K562 (cell line): Measurements from ENCODE around the gene TAC3. TPM values are rescaled to one million over a fixed set of nuclear protein-coding genes. Genes with fewer than 3 reads are reported as not detected.
A peak's percentile ranks its signal among the peaks of the same experiment; 100 is the strongest.

Experiments
- ATAC-seq: fragments of 200-7000 bp; cut with Tn5 transposase; 3 replicates; pipeline ENCODE4 v1.9.1; 2020; ENCODE audit warnings: moderate library complexity
- BruUV-seq: library from RNA; stranded (reverse); fragments of 400-500 nt; replicated peaks from 2 replicates; lab custom pipeline; 2021; lab: Mats Ljungman, UMichigan
- CTCF ChIA-PET: fragments of 300-600 bp; formaldehyde crosslinking; extraction: SDS; loops from one replicate; lab custom pipeline; 2021; ENCODE audit warnings: low intra/inter-chr PET ratio; lab: Yijun Ruan, JAX
- POLR2A ChIA-PET: fragments of 300-600, 350-650 bp; sonication (Branson Sonifier 250); formaldehyde crosslinking; extraction: SDS; loops from one replicate; lab custom pipeline; 2021; ENCODE audit warnings: antibody characterized with exemption, inconsistent platforms; lab: Yijun Ruan, JAX
- DNase-seq, 4 experiments: peaks; one replicate each; pipeline versions ENCODE4 v3.0.0 to v3.0.0-alpha.2; 2011 to 2018; ENCODE audit warnings: low spot score in 3 of 4, mixed read lengths in 3 of 4; ENCODE audit errors: extremely low read depth in 1 of 4
- FAIRE-seq: peaks from 2 replicates; lab custom pipeline; 2011; peaks lifted over from hg19 to GRCh38; lab: Jason Lieb, UNC
- H2AFZ ChIP-seq: 2 replicates; pipeline ENCODE4 v1.6.0; 2011; ENCODE audit warnings: low read depth, low read length, control low read depth, inconsistent platforms
- H3K27ac ChIP-seq: fragments of 200-600 bp; 3 replicates; pipeline ENCODE4 v1.8.0; 2011; ENCODE audit warnings: low read depth, mild to moderate bottlenecking, control low read depth, inconsistent platforms, low read length, moderate library complexity, mixed read lengths; ENCODE audit errors: extremely low read depth
- H3K27me3 ChIP-seq, 2 experiments: fragments of 300-600 bp in 1 of 2; 2 replicates in 1 of 2; 3 replicates in 1 of 2; pipeline versions ENCODE4 v1.6.0 to v1.8.0; 2011; ENCODE audit warnings: inconsistent platforms in 2 of 2, low read length in 2 of 2, mild to moderate bottlenecking in 1 of 2, mixed read lengths in 1 of 2, moderate library complexity in 1 of 2; ENCODE audit not compliant: control insufficient read depth in 2 of 2, insufficient read depth in 2 of 2
- H3K36me3 ChIP-seq: fragments of 300-600 bp; 3 replicates; pipeline ENCODE4 v1.8.0; 2011; ENCODE audit warnings: mild to moderate bottlenecking, low read length, inconsistent platforms; ENCODE audit not compliant: control insufficient read depth, insufficient read depth
- H3K4me1 ChIP-seq, 2 experiments: fragments of 200-600 bp in 1 of 2; replicated peaks in 1 of 2; 2 replicates in 1 of 2; 3 replicates in 1 of 2; pipeline versions ENCODE4 v1.5.1 to v1.8.0; 2011; ENCODE audit warnings: inconsistent platforms in 2 of 2, low read length in 2 of 2, mild to moderate bottlenecking in 1 of 2, mixed read lengths in 1 of 2, moderate library complexity in 1 of 2; ENCODE audit not compliant: control insufficient read depth in 2 of 2, insufficient read depth in 2 of 2
- H3K4me2 ChIP-seq: 2 replicates; pipeline ENCODE4 v1.6.1; 2011; ENCODE audit warnings: low read length, control low read depth, inconsistent platforms, mixed read lengths; ENCODE audit not compliant: insufficient read depth
- H3K4me3 ChIP-seq: fragments of 200-600 bp; sonication (generic), shearing (Covaris generic); 2 replicates; pipeline ENCODE4 v1.5.1; 2016; ENCODE audit warnings: control low read depth, inconsistent platforms
- H3K79me2 ChIP-seq: fragments of 200-600 bp; 3 replicates; pipeline ENCODE4 v1.8.0; 2011; ENCODE audit warnings: low read length, inconsistent platforms; ENCODE audit not compliant: control insufficient read depth, insufficient read depth
- H3K9ac ChIP-seq, 2 experiments: 2 replicates each; pipeline versions ENCODE4 v1.6.0 to v1.6.1; 2011; ENCODE audit warnings: low read depth in 2 of 2, low read length in 2 of 2, control low read depth in 1 of 2, inconsistent platforms in 1 of 2, mild to moderate bottlenecking in 1 of 2, mixed read lengths in 1 of 2; ENCODE audit not compliant: insufficient read depth in 1 of 2
- H3K9me1 ChIP-seq: one replicate; pipeline ENCODE4 v1.6.0; 2011; ENCODE audit warnings: inconsistent platforms, mild to moderate bottlenecking, low read length, moderate library complexity; ENCODE audit not compliant: control insufficient read depth, insufficient read depth
- H3K9me3 ChIP-seq: replicated peaks from 2 replicates; pipeline ENCODE4 v1.5.1; 2011; ENCODE audit warnings: low read depth, low read length, inconsistent platforms; ENCODE audit not compliant: control insufficient read depth, insufficient read depth
- H4K20me1 ChIP-seq: replicated peaks from 2 replicates; pipeline ENCODE4 v1.6.1; 2011; ENCODE audit warnings: low read length, inconsistent platforms, mixed read lengths; ENCODE audit not compliant: control insufficient read depth, insufficient read depth
- BRD4 ChIP-seq: fragments of 200-600 bp; sonication (generic); IDR thresholded peaks from 2 replicates; pipeline ENCODE4 v1.6.1; 2017; ENCODE audit warnings: inconsistent platforms
- CTCF ChIP-seq, 3 experiments: IDR thresholded peaks in 2 of 3; conservative IDR thresholded peaks in 1 of 3; 2 replicates each; pipeline ENCODE4 v1.5.1; 2011 to 2012; ENCODE audit warnings: low read length in 3 of 3, mild to moderate bottlenecking in 3 of 3, control low read depth in 2 of 3, improper control_type of control experiment in 1 of 3, inconsistent platforms in 1 of 3, low read depth in 1 of 3, mixed read lengths in 1 of 3, moderate library complexity in 1 of 3; ENCODE audit not compliant: insufficient read depth in 2 of 3
- DEAF1 ChIP-seq: fragments of 450-650 bp; formaldehyde crosslinking; IDR thresholded peaks from 2 replicates; pipeline ENCODE4 v1.4.0; 2020; ENCODE audit warnings: mild to moderate bottlenecking, moderate library complexity
- NR2C2 ChIP-seq, 2 experiments: fragments of 200-800 bp in 1 of 2; sonication (Bioruptor generic) in 1 of 2; sonication (generic) in 1 of 2; formaldehyde crosslinking in 1 of 2; IDR thresholded peaks; 2 replicates each; pipeline versions ENCODE4 v1.6.1 to v1.8.0; 2016 to 2022; ENCODE audit warnings: mild to moderate bottlenecking in 1 of 2, missing compliant biosample characterization in 1 of 2, missing genetic modification characterization in 1 of 2, missing genetic modification reagents in 1 of 2
- SMC3 ChIP-seq: conservative IDR thresholded peaks from 2 replicates; pipeline ENCODE4 v1.6.1; 2011; ENCODE audit warnings: low read depth, low read length, improper control_type of control experiment; ENCODE audit not compliant: insufficient read depth
- ZNF24 ChIP-seq: fragments of 450-650 bp; IDR thresholded peaks from 2 replicates; pipeline ENCODE4 v1.6.1; 2016
- ZNF384 ChIP-seq: IDR thresholded peaks from 2 replicates; pipeline ENCODE4 v1.6.1; 2012; ENCODE audit warnings: low read depth, low read length, improper control_type of control experiment
- ZNF589 ChIP-seq: fragments of 200-800 bp; sonication (Bioruptor generic); IDR thresholded peaks from 2 replicates; pipeline ENCODE4 v1.6.1; 2016; ENCODE audit warnings: low read depth, missing genetic modification characterization, missing compliant biosample characterization
- WGBS: fragments of 100-300 bp; shearing (Covaris generic); methylation state at CpG from one replicate; pipeline ENCODE4 v1.1.6; 2016; ENCODE audit warnings: low coverage, mixed read lengths; ENCODE audit not compliant: insufficient coverage; ENCODE audit errors: missing lambda C conversion rate; 5-methylcytosine and 5-hydroxymethylcytosine counted together
- in situ Hi-C: fragments of 300-500 bp; cut with MboI; formaldehyde crosslinking; loops from 4 replicates; pipeline ENCODE4 v1.15.0; 2018; ENCODE audit warnings: inconsistent platforms, mixed read lengths
- intact Hi-C: fragments of 100-400 bp; cut with micrococcal nuclease; formaldehyde crosslinking; loops from 2 replicates; pipeline ENCODE4 v1.14.2; 2022
- polyA plus RNA-seq, 8 experiments: library from polyadenylated mRNA; depleted of rRNA in 4 of 8; stranded (reverse) in 5 of 8; unstranded in 3 of 8; fragments of >200 nt; fragmentation: Nextera tagmentation in 2 of 8; fragmentation: Illumina TruSeq in 1 of 8; extraction: Ambion mirVana in 2 of 8; extraction: Trizol in 1 of 8; gene quantifications; 2 replicates each; pipeline versions ENCODE4 v1.2.1 to v1.2.3, GENCODE V29; 2011 to 2014; ENCODE audit warnings: inconsistent platforms in 1 of 8, missing spikeins in 1 of 8
- total RNA-seq, 7 experiments: library from RNA; depleted of rRNA in 6 of 7; stranded (reverse); fragments of >200 nt in 6 of 7; fragmentation: Illumina TruSeq in 2 of 7; extraction: Trizol in 2 of 7; gene quantifications; 2 replicates each; pipeline versions ENCODE4 v1.2.1 to v1.2.3, GENCODE V29; 2011 to 2021; ENCODE audit warnings: low replicate concordance in 1 of 7

TAC3 gene
- total and polyA plus RNA-seq, 9 of the 15 experiments (the other 6 are each of a cell fraction or from before 2014, with no cell fraction given), result 0.29 to 2.8 (median 1.4) TPM

- TF ChIP-seq ZNF589 (CRISPR knock-in tag) (0 out of 2 replicates have a peak, but pooled peaks have one; percentile 0), ZNF384 (peak; percentile 49; the same call in 1 of the 2 replicates), DEAF1 (peak; percentile 72), SMC3 (peak; percentile 72), NR2C2 (CRISPR knock-in tag; IDR thresholded peaks at IDR 0.05) (no peak), NR2C2 (tag; IDR thresholded peaks at IDR 0.05) (no peak)
- TF ChIP-seq, all 486 proteins: peak for 10
These were observed 8.2 kb downstream of the TAC3 start (continued) for GRCh38 chr12:57008178-57008577.

- in situ Hi-C loops, result loop anchor here (5.0 kb wide), 1 partner anchor 105 kb away; the partner anchor contains the start of gene STAT6
- no TSS peak for BruUV-seq
- no peaks in the 10 kb centered on the region for H3K27me3 ChIP-seq
- H4K20me1 ChIP-seq, result no peaks in the 10 kb centered on the region; the same call in 1 of the 2 replicates
- no peaks in the 10 kb centered on the region for H3K9me3 ChIP-seq
- peaks cover 31% of the 10 kb centered on the region for H3K36me3 ChIP-seq
- peak overlapping the region; percentile 3 to 35; a peak in 3 of 4 replicates for H3K9ac ChIP-seq
- ChIA-PET CTCF (interaction anchor here (0.5 to 5.1 kb wide), 10 partner anchors 12 to 257 kb away, joined by 3 to 63 read pairs (median 4); partner anchors contain the start of gene STAT6), POLR2A (no interaction called here)
- DNase-seq (no peak), ATAC-seq (no peak), FAIRE-seq (no peak)
- intact Hi-C loops, result loop anchor here (2.0 to 10.0 kb wide), 2 partner anchors 18 to 372 kb away; partner anchors contain the start of gene BAZ2A
- peaks cover 3% of the 10 kb centered on the region for H3K9me1 ChIP-seq
- no peak overlapping the region for H3K4me3 ChIP-seq
- 50% methylated on average over 10 of the region's 10 CpGs for WGBS
- peak overlapping the region; percentile 39; the same call in 1 of the 2 replicates for H3K4me2 ChIP-seq
- H3K4me1 ChIP-seq, result peaks cover 11 to 34% of the 10 kb centered on the region in 2 experiments; a peak in 4 of 5 replicates
- H2AFZ ChIP-seq, result peak overlapping the region; percentile 84
- peaks cover 27% of the 10 kb centered on the region for H3K79me2 ChIP-seq
- H3K27ac ChIP-seq, result peak overlapping the region; percentile 15; the same call in 2 of the 3 replicates
- TF ChIP-seq DEAF1 (no peak), CTCF (IDR thresholded peaks at IDR 0.05 in 2 of 3, conservative IDR thresholded peaks at IDR 0.05 in 1 of 3; ENCODE audit: insufficient read depth in 2 of 3, low read depth in 1 of 3, low read length in 3 of 3) (0 out of 6 replicates have a peak, but pooled peaks of 2 of the 3 experiments have one; percentile 7 to 14), ZNF24 (peak; percentile 22; the same call in 1 of the 2 replicates), BRD4 (no peak)
These were observed 9.4 kb downstream of the TAC3 start for GRCh38 chr12:57006809-57007475.
